ENCODE data around the gene NALCN.

NALCN gene

GRCh38 chr13:101204270-101205020 lies 211.9 kb downstream of the NALCN start:
- no peaks in the 10 kb centered on the region for H3K27me3 Mint-ChIP-seq
- H3K4me3 Mint-ChIP-seq = no peak overlapping the region
- no peaks in the 10 kb centered on the region for H3K4me1 Mint-ChIP-seq (ENCODE audit: low read depth)
- no peak overlapping the region for H3K27ac Mint-ChIP-seq
- H3K36me3 Mint-ChIP-seq (ENCODE audit: low read depth) = no peaks in the 10 kb centered on the region
- no peaks in the 10 kb centered on the region for H3K9me3 Mint-ChIP-seq
- DNase-seq = no peak

- H3K27me3 Mint-ChIP-seq = peaks cover 9% of the 10 kb centered on the region
- no peaks in the 10 kb centered on the region for H3K36me3 Mint-ChIP-seq (ENCODE audit: low read depth)
- no peak overlapping the region for H3K4me3 Mint-ChIP-seq
- no peaks in the 10 kb centered on the region for H3K4me1 Mint-ChIP-seq (ENCODE audit: low read depth)
- no peak for DNase-seq
- H3K27ac Mint-ChIP-seq = no peak overlapping the region
- H3K9me3 Mint-ChIP-seq = peaks cover 2% of the 10 kb centered on the region
Measured at GRCh38 chr13:101202590-101202989, 213.7 kb downstream of the NALCN start.

- no peak overlapping the region for H3K4me3 Mint-ChIP-seq
- no peak for DNase-seq
- H3K9me3 Mint-ChIP-seq = no peaks in the 10 kb centered on the region
- no peak overlapping the region for H3K27ac Mint-ChIP-seq
- no peaks in the 10 kb centered on the region for H3K36me3 Mint-ChIP-seq (ENCODE audit: low read depth)
- no peaks in the 10 kb centered on the region for H3K27me3 Mint-ChIP-seq
- no peaks in the 10 kb centered on the region for H3K4me1 Mint-ChIP-seq (ENCODE audit: low read depth)
Measured at GRCh38 chr13:101190976-101191375, 225.3 kb downstream of the NALCN start.

- Mint-ChIP-seq H3K27ac (no peak overlapping the region), H3K4me1 (ENCODE audit: low read depth) (no peaks in the 10 kb centered on the region), H3K9me3 (no peaks in the 10 kb centered on the region), H3K36me3 (ENCODE audit: low read depth) (no peaks in the 10 kb centered on the region), H3K27me3 (no peaks in the 10 kb centered on the region), H3K4me3 (no peak overlapping the region)
- DNase-seq = no peak
Measured at GRCh38 chr13:101190337-101190736, 226.0 kb downstream of the NALCN start.

GRCh38 chr13:101185606-101186005 lies 230.7 kb downstream of the NALCN start:
- Mint-ChIP-seq H3K4me3 (no peak overlapping the region), H3K4me1 (ENCODE audit: low read depth) (no peaks in the 10 kb centered on the region), H3K27ac (no peak overlapping the region), H3K27me3 (no peaks in the 10 kb centered on the region), H3K9me3 (no peaks in the 10 kb centered on the region), H3K36me3 (ENCODE audit: low read depth) (no peaks in the 10 kb centered on the region)
- no peak for DNase-seq

- no peaks in the 10 kb centered on the region for H3K36me3 Mint-ChIP-seq (ENCODE audit: low read depth)
- no peaks in the 10 kb centered on the region for H3K4me1 Mint-ChIP-seq (ENCODE audit: low read depth)
- no peak overlapping the region for H3K27ac Mint-ChIP-seq
- no peak for DNase-seq
- H3K27me3 Mint-ChIP-seq = no peaks in the 10 kb centered on the region
- H3K9me3 Mint-ChIP-seq = no peaks in the 10 kb centered on the region
- H3K4me3 Mint-ChIP-seq = no peak overlapping the region
Measured at GRCh38 chr13:101181076-101181685, 235.1 kb downstream of the NALCN start.

GRCh38 chr13:101179021-101179420 lies 237.3 kb downstream of the NALCN start:
- DNase-seq = no peak
- H3K36me3 Mint-ChIP-seq (ENCODE audit: low read depth) = no peaks in the 10 kb centered on the region
- no peaks in the 10 kb centered on the region for H3K9me3 Mint-ChIP-seq
- H3K27me3 Mint-ChIP-seq = peaks cover 4% of the 10 kb centered on the region
- no peaks in the 10 kb centered on the region for H3K4me1 Mint-ChIP-seq (ENCODE audit: low read depth)
- no peak overlapping the region for H3K27ac Mint-ChIP-seq
- no peak overlapping the region for H3K4me3 Mint-ChIP-seq

- no peaks in the 10 kb centered on the region for H3K4me1 Mint-ChIP-seq (ENCODE audit: low read depth)
- no peak for DNase-seq
- H3K9me3 Mint-ChIP-seq = no peaks in the 10 kb centered on the region
- no peaks in the 10 kb centered on the region for H3K36me3 Mint-ChIP-seq (ENCODE audit: low read depth)
- peaks cover 4% of the 10 kb centered on the region for H3K27me3 Mint-ChIP-seq
- no peak overlapping the region for H3K27ac Mint-ChIP-seq
- H3K4me3 Mint-ChIP-seq = no peak overlapping the region
Measured at GRCh38 chr13:101178406-101178805, 237.9 kb downstream of the NALCN start.

- Mint-ChIP-seq H3K27me3 (peaks cover 12% of the 10 kb centered on the region), H3K9me3 (no peaks in the 10 kb centered on the region), H3K27ac (no peak overlapping the region), H3K4me3 (no peak overlapping the region), H3K4me1 (ENCODE audit: low read depth) (no peaks in the 10 kb centered on the region), H3K36me3 (ENCODE audit: low read depth) (no peaks in the 10 kb centered on the region)
- no peak for DNase-seq
Measured at GRCh38 chr13:101170306-101170705, 246.0 kb downstream of the NALCN start.

- DNase-seq = no peak
Measured at GRCh38 chr13:101157261-101157660, 259.0 kb downstream of the NALCN start.

GRCh38 chr13:101155920-101156319 lies 260.4 kb downstream of the NALCN start:
- Mint-ChIP-seq H3K36me3 (ENCODE audit: low read depth) (no peaks in the 10 kb centered on the region), H3K27ac (no peak overlapping the region), H3K4me1 (ENCODE audit: low read depth) (no peaks in the 10 kb centered on the region), H3K4me3 (no peak overlapping the region), H3K27me3 (peaks cover 41% of the 10 kb centered on the region), H3K9me3 (no peaks in the 10 kb centered on the region)
- no peak for DNase-seq

More at GRCh38 chr13:101157261-101157660, 259.0 kb downstream of the NALCN start:
- Mint-ChIP-seq H3K4me3 (no peak overlapping the region), H3K4me1 (ENCODE audit: low read depth) (no peaks in the 10 kb centered on the region), H3K27ac (no peak overlapping the region), H3K9me3 (no peaks in the 10 kb centered on the region), H3K36me3 (ENCODE audit: low read depth) (no peaks in the 10 kb centered on the region), H3K27me3 (peaks cover 40% of the 10 kb centered on the region)

GRCh38 chr13:101152184-101152583 lies 264.1 kb downstream of the NALCN start:
- Mint-ChIP-seq H3K4me3 (no peak overlapping the region), H3K27me3 (peaks cover 52% of the 10 kb centered on the region), H3K36me3 (ENCODE audit: low read depth) (no peaks in the 10 kb centered on the region), H3K27ac (no peak overlapping the region), H3K9me3 (no peaks in the 10 kb centered on the region), H3K4me1 (ENCODE audit: low read depth) (no peaks in the 10 kb centered on the region)
- no peak for DNase-seq

GRCh38 chr13:101150998-101151397 lies 265.3 kb downstream of the NALCN start:
- Mint-ChIP-seq H3K27me3 (peaks cover 52% of the 10 kb centered on the region), H3K36me3 (ENCODE audit: low read depth) (no peaks in the 10 kb centered on the region), H3K4me1 (ENCODE audit: low read depth) (no peaks in the 10 kb centered on the region), H3K9me3 (no peaks in the 10 kb centered on the region), H3K27ac (no peak overlapping the region), H3K4me3 (no peak overlapping the region)
- DNase-seq = no peak

GRCh38 chr13:101149735-101150384 lies 266.4 kb downstream of the NALCN start:
- H3K4me1 Mint-ChIP-seq (ENCODE audit: low read depth) = no peaks in the 10 kb centered on the region

More at GRCh38 chr13:101149735-101150384, 266.4 kb downstream of the NALCN start:
- Mint-ChIP-seq H3K4me3 (no peak overlapping the region), H3K27me3 (peaks cover 48% of the 10 kb centered on the region), H3K9me3 (no peaks in the 10 kb centered on the region), H3K27ac (no peak overlapping the region), H3K36me3 (ENCODE audit: low read depth) (no peaks in the 10 kb centered on the region)
- no peak for DNase-seq
